SK-N-MC (cell line): ENCODE results near the gene FNDC10.
"Not testable (repeated sequence)": the region's sequence is repeated elsewhere in the genome, so short reads cannot be mapped to it uniquely, and the experiment has no call there.

Source experiments
- DNase-seq: peaks from one replicate; pipeline ENCODE4 v3.0.0-alpha.2; 2011; ENCODE audit warnings: low read depth, low spot score
- H3K27ac ChIP-seq: fragments of 200-600 bp; sonication (generic); 2 replicates; pipeline ENCODE4 v1.5.1; 2016; ENCODE audit warnings: mixed run types
- H3K36me3 ChIP-seq: fragments of 200-600 bp; sonication (generic); 2 replicates; pipeline ENCODE4 v1.6.1; 2017; ENCODE audit warnings: antibody characterized with exemption, low read length, mixed read lengths; ENCODE audit not compliant: insufficient read depth
- H3K4me3 ChIP-seq: fragments of 200-600 bp; sonication (generic); 2 replicates; pipeline ENCODE4 v1.5.1; 2016
- H3K9ac ChIP-seq: fragments of 200-600 bp; sonication (generic); 2 replicates; pipeline ENCODE4 v1.8.0; 2017; ENCODE audit warnings: mixed run types, mixed read lengths; ENCODE audit not compliant: insufficient read length
- H3K9me3 ChIP-seq: fragments of 200-600 bp; sonication (generic); 2 replicates; pipeline ENCODE4 v1.6.1; 2017; ENCODE audit warnings: low read depth, mild to moderate bottlenecking, antibody characterized with exemption, low read length, moderate library complexity, mixed read lengths
- EZH2 ChIP-seq: fragments of 200-600 bp; sonication (generic); IDR thresholded peaks from one replicate; pipeline ENCODE4 v1.6.1; 2017; ENCODE audit warnings: antibody characterized with exemption
- FOXP2 ChIP-seq: optimal IDR thresholded peaks from 2 replicates; pipeline ENCODE3; 2011; ENCODE audit warnings: mild to moderate bottlenecking, moderate library complexity; ENCODE audit not compliant: insufficient read depth; ENCODE audit errors: extremely low read length, control extremely low read depth
- POLR2AphosphoS5 ChIP-seq: IDR thresholded peaks from 2 replicates; pipeline ENCODE4 v1.6.1; 2012; ENCODE audit warnings: mild to moderate bottlenecking, low read depth, low read length, borderline replicate concordance

The FNDC10 gene

DNA sequence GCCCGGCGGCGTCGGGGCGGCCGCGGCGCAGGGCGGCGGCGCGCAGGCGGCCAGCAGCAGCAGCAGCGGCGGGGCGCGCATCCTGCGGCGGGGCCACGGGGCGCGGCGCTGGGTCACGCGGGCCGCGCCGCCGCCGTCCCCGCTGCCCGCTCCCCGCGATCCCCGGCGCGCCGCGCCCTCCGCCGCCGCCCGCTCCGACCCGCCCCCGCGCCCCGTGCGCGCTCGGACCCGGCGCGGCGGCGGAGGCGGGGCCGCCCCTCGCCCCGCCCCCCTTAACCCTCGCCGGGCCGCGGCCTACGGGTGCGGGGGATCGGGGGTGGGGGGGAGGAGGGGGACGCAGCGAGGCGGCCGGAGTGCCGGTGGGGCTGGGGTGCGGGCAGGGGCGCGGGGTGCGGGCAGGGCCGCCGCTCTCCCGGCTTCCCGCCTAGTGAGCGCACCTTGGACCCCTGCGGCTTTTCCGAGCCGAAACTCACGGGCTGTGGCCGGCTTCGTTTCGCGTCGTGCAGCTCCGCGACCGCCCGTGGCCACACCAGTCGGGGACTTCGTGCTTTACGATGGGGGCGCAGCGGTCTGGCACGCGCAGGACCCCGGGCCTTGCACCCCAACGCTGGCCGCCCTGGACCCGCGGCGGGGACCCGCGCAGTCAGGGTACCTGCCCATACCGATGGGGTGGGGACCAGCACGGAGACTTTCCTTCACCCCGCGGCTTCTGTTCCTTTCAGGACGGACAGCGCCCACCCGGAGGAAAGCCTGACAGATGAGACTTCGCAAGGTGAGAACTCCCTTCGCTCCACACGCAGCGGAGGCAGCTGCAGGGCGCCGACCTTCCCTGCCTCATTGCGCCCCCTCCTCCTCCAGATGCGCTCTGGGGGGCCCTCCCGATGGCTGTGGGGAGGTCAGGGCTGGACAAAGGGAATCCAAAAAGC, at the start of gene FNDC10:
FNDC10 (minus strand) TSS at position 201 of the 926 bp plus-strand sequence; CDS start at position 81, 120 bp downstream.
- H3K4me3 ChIP-seq = peak within 1 kb of the TSS; percentile 65
- TF ChIP-seq POLR2AphosphoS5 (no peak), EZH2 (no peak), FOXP2 (no peak)
- no peaks in the 10 kb centered on the region for H3K9me3 ChIP-seq
- no peak within 1 kb of the TSS for H3K9ac ChIP-seq
- DNase-seq = no peak
- no peak within 1 kb of the TSS for H3K27ac ChIP-seq
- no peaks in the 10 kb centered on the region for H3K36me3 ChIP-seq

DNA sequence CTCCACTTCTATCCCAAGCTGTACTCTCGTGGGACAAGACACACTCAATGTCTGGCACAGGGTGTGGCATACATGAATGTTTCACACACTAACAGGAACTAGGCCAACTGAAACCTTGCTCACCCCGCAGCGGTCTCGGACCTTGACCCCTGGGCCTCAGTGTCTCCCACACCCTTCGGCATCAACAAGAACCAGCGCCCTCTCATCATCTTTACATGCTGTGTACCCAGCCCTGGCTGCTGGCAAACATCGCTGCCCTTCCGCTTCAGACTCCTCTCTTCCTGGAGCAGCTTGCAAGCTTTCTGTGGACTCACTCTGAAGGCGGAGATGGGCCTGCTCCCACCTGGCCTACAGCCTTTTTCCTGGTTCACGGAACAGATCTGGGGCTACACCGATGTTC, 48.3 kb upstream of the FNDC10 start:
- H3K27ac ChIP-seq, DNase-seq, H3K9ac ChIP-seq, H3K9me3 ChIP-seq, H3K4me3 ChIP-seq: not testable (repeated sequence)
- peaks cover 39% of the 10 kb centered on the region; the same call in 1 of the 2 replicates for H3K36me3 ChIP-seq

DNA sequence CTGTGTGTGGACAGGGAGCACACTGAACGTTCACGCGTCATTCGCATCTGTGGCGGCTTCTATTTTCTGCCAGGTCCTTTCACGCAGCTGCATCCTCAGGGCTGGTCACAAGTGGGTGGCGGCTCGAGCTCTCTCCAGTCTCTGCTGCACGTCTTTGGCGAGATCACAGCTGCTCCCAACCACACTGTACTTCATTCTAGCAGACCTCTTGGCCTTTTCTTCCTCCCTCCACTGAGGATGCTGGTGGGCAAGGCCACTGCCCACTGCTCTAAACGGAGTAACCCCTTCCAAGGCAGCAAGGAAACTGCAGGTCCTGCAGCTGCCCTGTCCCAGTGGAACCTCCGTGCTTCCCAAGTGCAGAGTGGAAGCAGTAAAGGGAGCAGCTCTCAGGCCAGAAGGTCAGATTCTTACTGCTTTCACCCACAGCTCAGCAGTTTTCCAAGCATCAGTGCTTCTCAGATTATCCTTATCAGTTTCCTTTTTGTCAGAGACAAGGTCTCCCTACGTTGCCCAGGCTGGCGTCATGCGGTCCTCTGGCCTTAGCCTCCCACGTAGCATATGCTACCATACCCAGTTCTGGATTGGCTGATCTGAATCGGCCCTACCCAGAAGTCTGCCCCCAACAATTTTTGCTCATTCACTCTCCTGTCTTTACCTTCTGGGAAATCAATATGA, 47.8 kb upstream of the FNDC10 start:
- H3K4me3 ChIP-seq, H3K27ac ChIP-seq, H3K9ac ChIP-seq, H3K9me3 ChIP-seq, DNase-seq: not testable (repeated sequence)
- peaks cover 38% of the 10 kb centered on the region; the same call in 1 of the 2 replicates for H3K36me3 ChIP-seq

DNA sequence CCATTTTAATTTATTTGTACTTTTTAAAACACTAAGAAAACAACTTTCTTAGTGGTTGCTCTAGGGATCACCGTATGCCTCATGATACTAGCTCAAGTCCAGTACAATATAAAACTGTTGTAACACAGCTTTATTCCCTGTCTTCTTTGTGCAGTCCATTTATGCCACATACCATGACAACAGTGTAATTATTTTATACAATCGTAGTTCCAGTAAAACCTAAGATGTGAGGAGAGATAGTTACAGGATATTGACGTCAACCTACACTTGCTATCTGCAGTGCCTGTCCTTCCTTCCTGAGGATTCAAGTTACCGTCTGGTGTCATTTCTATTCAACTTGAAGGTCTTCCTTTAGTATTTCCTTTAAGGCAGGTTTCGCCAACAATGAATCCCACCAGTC, 46.4 kb upstream of the FNDC10 start:
- not testable (repeated sequence) for DNase-seq, H3K27ac ChIP-seq, H3K9ac ChIP-seq, H3K4me3 ChIP-seq, H3K9me3 ChIP-seq
- H3K36me3 ChIP-seq = peaks cover 25% of the 10 kb centered on the region; the same call in 1 of the 2 replicates

DNA sequence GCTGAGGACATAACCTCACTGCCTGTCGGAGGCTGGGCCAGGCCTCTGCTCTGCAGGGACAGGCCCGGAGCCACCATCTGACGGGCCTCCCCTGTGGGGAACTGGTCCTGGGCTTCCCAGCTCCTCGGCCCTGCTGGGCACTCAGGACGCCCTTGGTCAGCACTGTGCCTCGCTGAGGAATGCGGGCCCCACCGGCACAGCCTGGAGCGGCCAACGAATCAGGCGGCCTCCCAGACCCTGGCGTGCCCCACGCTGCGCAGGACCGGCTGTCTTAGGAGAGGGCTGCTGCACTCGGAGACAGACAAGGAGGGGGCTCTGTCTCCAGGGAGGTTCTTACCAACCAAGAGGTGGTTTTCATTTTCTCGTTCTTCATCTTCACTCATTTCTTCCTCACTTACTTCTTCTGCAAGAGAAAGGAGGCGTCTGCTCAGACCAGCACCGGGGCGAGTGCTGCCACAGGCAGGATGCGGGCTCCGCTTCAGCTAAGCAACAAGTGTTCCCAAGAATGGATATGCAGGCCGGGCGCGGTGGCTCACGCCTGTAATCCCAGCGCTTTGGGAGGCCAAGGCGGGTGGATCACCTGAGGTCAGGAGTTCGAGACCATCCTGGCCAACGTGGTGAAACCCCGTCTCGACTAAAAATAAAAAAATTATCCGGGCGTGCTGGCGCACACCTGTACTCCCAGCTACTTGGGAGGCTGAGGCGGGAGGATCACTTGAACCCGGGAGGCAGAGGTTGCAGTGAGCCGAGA, 41.0 kb upstream of the FNDC10 start:
- not testable (repeated sequence) for DNase-seq, H3K36me3 ChIP-seq, H3K4me3 ChIP-seq, H3K27ac ChIP-seq, H3K9me3 ChIP-seq, H3K9ac ChIP-seq

DNA sequence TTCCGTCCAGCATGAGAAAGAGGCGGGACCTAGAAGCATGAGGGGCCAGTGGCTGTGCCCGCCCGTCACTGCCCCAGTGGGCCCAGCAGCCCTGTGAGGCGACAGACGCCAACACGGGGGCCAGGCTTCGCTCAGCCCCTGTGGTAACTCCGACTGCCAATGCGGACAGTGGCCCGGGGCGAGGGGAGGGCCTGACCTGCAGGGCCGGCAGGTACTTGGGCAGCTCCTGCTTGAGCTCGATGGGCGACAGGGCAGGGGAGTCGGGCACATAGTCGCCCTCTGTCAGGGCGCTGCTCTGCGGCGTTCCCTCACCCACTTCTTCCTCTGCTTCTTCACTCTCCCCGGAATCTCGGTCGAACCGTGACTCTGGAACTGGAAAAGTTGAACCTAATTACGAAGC, 40.1 kb upstream of the FNDC10 start:
- not testable (repeated sequence) for H3K36me3 ChIP-seq, H3K27ac ChIP-seq, H3K9ac ChIP-seq, H3K9me3 ChIP-seq, H3K4me3 ChIP-seq, DNase-seq

DNA sequence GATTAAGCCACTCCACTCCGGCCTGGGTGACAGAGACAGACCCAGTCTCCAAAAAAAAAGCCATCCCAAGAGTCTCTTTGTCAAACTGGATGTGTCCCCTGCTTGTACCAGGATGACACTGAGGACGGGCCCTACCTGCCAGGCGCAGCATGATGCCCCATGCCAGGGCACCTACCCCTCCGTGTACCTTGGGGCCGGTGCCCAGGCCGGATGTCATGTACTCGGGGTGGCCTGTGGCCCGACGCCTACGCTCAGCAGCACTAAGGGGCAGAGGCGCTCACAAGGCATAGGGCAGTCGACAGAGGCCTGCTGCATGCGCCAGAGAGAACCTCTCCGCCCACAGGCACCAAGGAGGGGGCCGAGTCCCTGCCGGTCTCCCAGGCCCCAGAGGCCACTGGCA, 39.4 kb upstream of the FNDC10 start:
- not testable (repeated sequence) for DNase-seq, H3K27ac ChIP-seq, H3K36me3 ChIP-seq, H3K9ac ChIP-seq, H3K4me3 ChIP-seq, H3K9me3 ChIP-seq

DNA sequence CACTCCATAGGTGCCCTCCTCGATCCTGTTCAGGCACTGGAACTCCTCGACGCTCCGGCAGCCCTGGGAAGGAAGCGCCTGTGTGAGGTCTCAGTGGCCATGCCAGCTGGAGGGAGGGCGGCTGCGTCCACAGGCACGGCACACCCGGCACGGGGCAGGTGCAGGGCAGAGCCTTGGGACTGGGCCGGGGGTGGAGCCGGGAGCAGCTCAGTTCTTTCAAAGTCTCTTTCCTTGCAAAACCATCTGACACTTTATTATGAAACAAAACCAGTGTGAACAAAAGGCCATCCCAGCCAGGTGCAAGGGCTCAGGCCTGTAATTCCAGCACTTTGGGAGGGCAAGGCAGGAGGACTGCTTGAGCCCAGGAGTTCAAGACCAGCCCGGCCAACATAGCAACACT, 38.6 kb upstream of the FNDC10 start:
- H3K9ac ChIP-seq, H3K4me3 ChIP-seq, H3K36me3 ChIP-seq, H3K27ac ChIP-seq, H3K9me3 ChIP-seq, DNase-seq: not testable (repeated sequence)

DNA sequence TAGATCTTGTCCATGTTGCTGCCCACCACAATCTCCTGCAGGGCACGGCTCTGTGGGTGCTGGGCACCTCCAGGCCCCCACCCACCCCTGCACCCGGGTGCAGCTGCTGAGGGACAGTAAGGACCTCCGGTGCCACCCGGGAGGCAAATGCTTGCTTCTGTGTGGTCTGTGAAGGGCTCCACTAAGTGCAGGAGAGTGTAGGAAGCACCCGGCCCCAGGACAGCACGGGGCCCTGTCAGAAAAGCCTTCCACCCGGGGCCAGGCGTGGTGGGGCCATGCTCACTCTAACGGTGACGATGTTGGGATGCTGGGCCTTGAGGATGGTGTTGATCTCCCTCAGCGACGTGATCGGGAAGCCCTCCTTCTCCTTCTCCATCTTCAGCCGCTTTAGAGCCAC, 37.5 kb upstream of the FNDC10 start:
- H3K9ac ChIP-seq, H3K36me3 ChIP-seq, DNase-seq, H3K27ac ChIP-seq, H3K9me3 ChIP-seq, H3K4me3 ChIP-seq: not testable (repeated sequence)

DNA sequence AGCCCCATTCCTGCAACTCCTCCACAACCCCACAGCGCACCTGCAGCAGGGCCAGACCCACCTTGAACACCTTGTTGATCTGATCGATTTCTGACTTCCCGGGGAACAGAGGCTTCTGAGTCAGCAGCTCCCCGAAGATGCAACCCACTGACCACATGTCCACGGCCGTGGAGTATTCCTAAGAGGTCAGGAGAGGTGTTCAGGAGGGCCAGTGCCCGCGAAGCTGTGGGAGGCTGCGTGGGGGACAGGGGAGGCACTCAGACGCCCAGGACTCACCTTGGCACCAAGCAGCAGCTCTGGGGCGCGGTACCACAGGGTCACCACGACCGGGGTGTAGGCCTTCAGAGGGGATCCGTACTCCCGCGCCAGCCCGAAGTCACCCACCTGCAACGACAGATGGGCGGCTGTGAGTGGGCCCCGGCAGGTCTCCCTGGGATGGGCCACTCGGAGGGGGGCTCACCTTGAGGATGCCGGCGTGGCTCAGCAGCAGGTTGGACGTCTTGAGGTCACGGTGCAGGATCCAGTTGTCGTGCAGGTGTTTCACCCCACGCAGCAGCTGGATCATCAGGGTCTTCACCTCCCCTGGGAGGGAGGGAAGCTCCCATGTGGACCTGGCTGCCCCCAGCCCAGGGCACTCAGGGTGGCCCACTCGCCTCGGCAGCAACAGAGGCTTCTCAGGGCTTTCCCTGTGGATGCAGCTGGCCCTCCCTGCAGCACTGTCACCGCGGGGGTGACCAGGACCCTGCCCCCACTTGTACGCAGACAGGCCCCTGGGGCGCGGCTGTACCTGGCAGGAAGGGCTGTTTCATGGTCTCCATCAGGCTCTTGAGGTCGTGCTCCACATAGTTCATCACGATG, 36.9 kb upstream of the FNDC10 start:
- H3K9ac ChIP-seq, H3K36me3 ChIP-seq, DNase-seq, H3K27ac ChIP-seq, H3K9me3 ChIP-seq, H3K4me3 ChIP-seq: not testable (repeated sequence)

DNA sequence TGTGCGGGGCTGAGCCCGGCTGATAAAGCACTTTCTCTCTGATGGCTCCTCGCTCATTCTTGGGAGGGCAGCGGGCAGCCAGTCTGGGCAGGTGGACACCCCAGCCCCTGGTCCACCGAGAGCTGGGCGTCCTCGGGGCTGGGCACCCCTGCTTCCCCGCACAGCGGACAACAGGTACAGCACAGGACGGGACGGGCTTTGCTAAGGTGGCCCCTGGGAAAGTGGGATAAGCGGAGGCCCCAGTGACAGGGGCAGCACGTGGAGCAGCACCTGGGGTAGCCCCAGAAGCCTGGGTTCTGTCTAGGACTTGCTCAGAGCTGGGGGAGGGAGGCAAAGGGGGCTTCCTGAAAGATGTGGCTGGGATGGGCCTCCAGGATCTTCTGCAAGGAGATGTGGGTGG, 34.7 kb upstream of the FNDC10 start:
- H3K27ac ChIP-seq, H3K9ac ChIP-seq, DNase-seq: not testable (repeated sequence)

DNA sequence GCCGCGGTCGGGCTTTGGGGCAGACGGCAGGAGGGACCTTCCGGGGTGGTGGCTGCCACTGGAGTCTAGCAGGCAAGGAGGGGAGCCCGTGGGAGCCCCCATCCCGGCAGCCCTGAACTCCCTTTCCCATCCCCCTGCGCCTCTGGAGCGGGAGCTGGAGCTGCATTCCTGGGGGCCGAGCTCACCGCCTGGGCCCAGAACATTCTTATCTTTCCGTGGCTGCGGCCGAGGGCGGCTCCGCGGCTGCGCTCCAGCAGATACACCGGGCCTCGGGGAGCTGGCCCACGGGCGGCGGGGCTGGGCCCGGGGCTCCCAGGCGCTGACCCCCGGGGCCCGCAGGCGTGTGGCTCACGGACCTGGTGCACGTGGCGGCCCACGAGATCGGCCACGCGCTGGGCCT, 33.5 kb upstream of the FNDC10 start:
- not testable (repeated sequence) for H3K9me3 ChIP-seq, DNase-seq

More for the DNA sequence above, 34.7 kb upstream of the FNDC10 start:
- not testable (repeated sequence) for H3K36me3 ChIP-seq, H3K9me3 ChIP-seq, H3K4me3 ChIP-seq

More for the DNA sequence above, 33.5 kb upstream of the FNDC10 start:
- not testable (repeated sequence) for H3K36me3 ChIP-seq, H3K4me3 ChIP-seq, H3K9ac ChIP-seq, H3K27ac ChIP-seq
